Stimulated activated memory B cell treated with anti-CD40 and anti-IgM and Interleukin-4, amounts not matched to agents 10 μg/mL and 1 μg/mL and 100 μg/mL, for 72 hours (primary cell): ENCODE data around the gene JAZF1.
A peak's percentile ranks its signal among the peaks of the same experiment; 100 is the strongest.
"Not testable (repeated sequence)": the region's sequence is repeated elsewhere in the genome, so short reads cannot be mapped to it uniquely, and the experiment has no call there.

Experiments
- ATAC-seq: fragments of 150-1000 bp; cut with Tn5 transposase; 2 replicates; pipeline ENCODE4 v1.10.0; 2021
- H3K27ac Mint-ChIP-seq: one replicate; pipeline ENCODE4 v1.8.0; 2022; ENCODE audit warnings: mild to moderate bottlenecking, mixed read lengths
- H3K27me3 Mint-ChIP-seq: one replicate; pipeline ENCODE4 v1.8.0; 2022; ENCODE audit warnings: mixed read lengths
- H3K36me3 Mint-ChIP-seq: one replicate; pipeline ENCODE4 v1.8.0; 2022; ENCODE audit warnings: mixed read lengths
- H3K4me1 Mint-ChIP-seq: one replicate; pipeline ENCODE4 v1.8.0; 2022; ENCODE audit warnings: mixed read lengths
- H3K4me3 Mint-ChIP-seq: one replicate; pipeline ENCODE4 v1.8.0; 2022; ENCODE audit warnings: mild to moderate bottlenecking, moderate library complexity, mixed read lengths
- H3K9me3 Mint-ChIP-seq: one replicate; pipeline ENCODE4 v1.8.0; 2022; ENCODE audit warnings: mixed read lengths

JAZF1 gene

GRCh38 chr7:27868131-27868550, 312.5 kb downstream of the JAZF1 start:
- H3K4me1 Mint-ChIP-seq = peaks cover 4% of the 10 kb centered on the region
- no peaks in the 10 kb centered on the region for H3K27me3 Mint-ChIP-seq
- no peak for ATAC-seq
- no peaks in the 10 kb centered on the region for H3K9me3 Mint-ChIP-seq
- H3K27ac Mint-ChIP-seq = no peak overlapping the region
- H3K4me3 Mint-ChIP-seq = no peak overlapping the region
- H3K36me3 Mint-ChIP-seq = peaks cover 49% of the 10 kb centered on the region

GRCh38 chr7:27866828-27867672, 313.5 kb downstream of the JAZF1 start:
- ATAC-seq = no peak
- Mint-ChIP-seq H3K4me3 (no peak overlapping the region), H3K9me3 (no peaks in the 10 kb centered on the region), H3K27me3 (no peaks in the 10 kb centered on the region), H3K4me1 (peaks cover 4% of the 10 kb centered on the region), H3K27ac (no peak overlapping the region), H3K36me3 (peaks cover 54% of the 10 kb centered on the region)

GRCh38 chr7:27866256-27866655, 314.3 kb downstream of the JAZF1 start:
- Mint-ChIP-seq H3K9me3 (no peaks in the 10 kb centered on the region), H3K4me1 (peaks cover 9% of the 10 kb centered on the region), H3K27me3 (no peaks in the 10 kb centered on the region), H3K4me3 (no peak overlapping the region), H3K27ac (no peak overlapping the region), H3K36me3 (peaks cover 60% of the 10 kb centered on the region)
- ATAC-seq = no peak

- H3K9me3 Mint-ChIP-seq = peaks cover 3% of the 10 kb centered on the region
- H3K27me3 Mint-ChIP-seq = no peaks in the 10 kb centered on the region
- peaks cover 73% of the 10 kb centered on the region for H3K36me3 Mint-ChIP-seq
- no peak overlapping the region for H3K27ac Mint-ChIP-seq
- no peak for ATAC-seq
- no peak overlapping the region for H3K4me3 Mint-ChIP-seq
- peaks cover 16% of the 10 kb centered on the region for H3K4me1 Mint-ChIP-seq
Observed at GRCh38 chr7:27863880-27864279, 316.7 kb downstream of the JAZF1 start.

- Mint-ChIP-seq H3K27me3 (no peaks in the 10 kb centered on the region), H3K4me3 (no peak overlapping the region), H3K4me1 (peaks cover 12% of the 10 kb centered on the region), H3K36me3 (peaks cover 76% of the 10 kb centered on the region), H3K27ac (no peak overlapping the region), H3K9me3 (peaks cover 3% of the 10 kb centered on the region)
- ATAC-seq = no peak
Observed at GRCh38 chr7:27861747-27862146, 318.8 kb downstream of the JAZF1 start.

- H3K4me1 Mint-ChIP-seq = peaks cover 12% of the 10 kb centered on the region
- H3K27ac Mint-ChIP-seq = peak overlapping the region; percentile 18
- ATAC-seq = no peak
- peaks cover 3% of the 10 kb centered on the region for H3K9me3 Mint-ChIP-seq
- H3K36me3 Mint-ChIP-seq = peaks cover 82% of the 10 kb centered on the region
- H3K4me3 Mint-ChIP-seq = no peak overlapping the region
- no peaks in the 10 kb centered on the region for H3K27me3 Mint-ChIP-seq
Observed at GRCh38 chr7:27860800-27861199, 319.8 kb downstream of the JAZF1 start.

GRCh38 chr7:27856703-27857485, 323.7 kb downstream of the JAZF1 start:
- H3K9me3 Mint-ChIP-seq, H3K27me3 Mint-ChIP-seq, H3K4me3 Mint-ChIP-seq, ATAC-seq, H3K27ac Mint-ChIP-seq: not testable (repeated sequence)
- Mint-ChIP-seq H3K4me1 (peaks cover 16% of the 10 kb centered on the region), H3K36me3 (peaks cover 73% of the 10 kb centered on the region)

- Mint-ChIP-seq H3K4me1 (peaks cover 5% of the 10 kb centered on the region), H3K9me3 (no peaks in the 10 kb centered on the region), H3K4me3 (no peak overlapping the region), H3K27me3 (no peaks in the 10 kb centered on the region), H3K36me3 (peaks cover 34% of the 10 kb centered on the region), H3K27ac (no peak overlapping the region)
- ATAC-seq = no peak
Observed at GRCh38 chr7:27850531-27850930, 330.1 kb downstream of the JAZF1 start.

GRCh38 chr7:27846388-27846787, 334.2 kb downstream of the JAZF1 start:
- Mint-ChIP-seq H3K4me3 (no peak overlapping the region), H3K27ac (no peak overlapping the region), H3K36me3 (peaks cover 14% of the 10 kb centered on the region), H3K4me1 (no peaks in the 10 kb centered on the region), H3K27me3 (no peaks in the 10 kb centered on the region), H3K9me3 (no peaks in the 10 kb centered on the region)
- ATAC-seq = no peak

GRCh38 chr7:27843584-27844305, 336.9 kb downstream of the JAZF1 start:
- H3K27me3 Mint-ChIP-seq = no peaks in the 10 kb centered on the region
- H3K4me1 Mint-ChIP-seq = peaks cover 9% of the 10 kb centered on the region
- H3K36me3 Mint-ChIP-seq = peaks cover 25% of the 10 kb centered on the region
- no peak overlapping the region for H3K27ac Mint-ChIP-seq
- no peaks in the 10 kb centered on the region for H3K9me3 Mint-ChIP-seq
- no peak overlapping the region for H3K4me3 Mint-ChIP-seq
- no peak for ATAC-seq

- no peak for ATAC-seq
- Mint-ChIP-seq H3K4me3 (no peak overlapping the region), H3K27me3 (no peaks in the 10 kb centered on the region), H3K36me3 (peaks cover 31% of the 10 kb centered on the region), H3K9me3 (no peaks in the 10 kb centered on the region), H3K27ac (no peak overlapping the region), H3K4me1 (peaks cover 12% of the 10 kb centered on the region)
Observed at GRCh38 chr7:27842851-27843250, 337.7 kb downstream of the JAZF1 start.

GRCh38 chr7:27842094-27842692, 338.4 kb downstream of the JAZF1 start:
- H3K36me3 Mint-ChIP-seq = peaks cover 31% of the 10 kb centered on the region
- ATAC-seq = no peak
- no peak overlapping the region for H3K27ac Mint-ChIP-seq
- H3K9me3 Mint-ChIP-seq = no peaks in the 10 kb centered on the region
- H3K4me3 Mint-ChIP-seq = no peak overlapping the region
- H3K4me1 Mint-ChIP-seq = peaks cover 12% of the 10 kb centered on the region
- H3K27me3 Mint-ChIP-seq = no peaks in the 10 kb centered on the region

- Mint-ChIP-seq H3K27ac (no peak overlapping the region), H3K9me3 (no peaks in the 10 kb centered on the region), H3K36me3 (peaks cover 43% of the 10 kb centered on the region), H3K4me1 (peaks cover 12% of the 10 kb centered on the region), H3K27me3 (no peaks in the 10 kb centered on the region), H3K4me3 (no peak overlapping the region)
- no peak for ATAC-seq
Observed at GRCh38 chr7:27840760-27841364, 339.7 kb downstream of the JAZF1 start.

GRCh38 chr7:27840313-27840712, 340.3 kb downstream of the JAZF1 start:
- H3K27ac Mint-ChIP-seq = no peak overlapping the region
- peaks cover 12% of the 10 kb centered on the region for H3K4me1 Mint-ChIP-seq
- ATAC-seq = peak; percentile 57
- no peaks in the 10 kb centered on the region for H3K9me3 Mint-ChIP-seq
- no peaks in the 10 kb centered on the region for H3K27me3 Mint-ChIP-seq
- H3K4me3 Mint-ChIP-seq = no peak overlapping the region
- peaks cover 44% of the 10 kb centered on the region for H3K36me3 Mint-ChIP-seq
